K562 (cell line): Measurements from ENCODE around the gene GNRHR. TPM values are rescaled to one million over a fixed set of nuclear protein-coding genes. Genes with fewer than 3 reads are reported as not detected.
A peak's percentile ranks its signal among the peaks of the same experiment; 100 is the strongest.

Source experiments
- CHAMP1 ChIP-seq: fragments of 450-650 bp; IDR thresholded peaks from 2 replicates; pipeline ENCODE4 v1.6.1; 2016; ENCODE audit warnings: mild to moderate bottlenecking
- CREB3 ChIP-seq: fragments of 450-650 bp; conservative IDR thresholded peaks from 2 replicates; pipeline ENCODE4 v1.6.1; 2016; ENCODE audit warnings: missing genetic modification characterization, low read depth, mild to moderate bottlenecking, missing compliant biosample characterization, moderate library complexity
- EHMT2 ChIP-seq: fragments of 450-650 bp; IDR thresholded peaks from 2 replicates; pipeline ENCODE4 v1.6.1; 2018; ENCODE audit warnings: antibody characterized with exemption
- GTF2B ChIP-seq: IDR thresholded peaks from 2 replicates; pipeline ENCODE4 v1.6.1; 2011; ENCODE audit not compliant: insufficient read length; ENCODE audit errors: extremely low read depth
- ILK ChIP-seq: fragments of 450-650 bp; IDR thresholded peaks from 2 replicates; pipeline ENCODE4 v1.6.1; 2016; ENCODE audit warnings: missing genetic modification characterization, low read depth, mild to moderate bottlenecking, missing compliant biosample characterization, moderate library complexity, borderline replicate concordance
- MTA2 ChIP-seq: fragments of 450-650 bp; IDR thresholded peaks from 2 replicates; pipeline ENCODE4 v1.6.1; 2016; ENCODE audit warnings: low read depth
- PCBP1 ChIP-seq: fragments of 200-400 bp; formaldehyde crosslinking; IDR thresholded peaks from 2 replicates; pipeline ENCODE4 v1.6.1; 2018; ENCODE audit warnings: mild to moderate bottlenecking, low read depth, low read length; ENCODE audit not compliant: poor library complexity, severe bottlenecking
- PHB2 ChIP-seq: fragments of 450-650 bp; IDR thresholded peaks from 2 replicates; pipeline ENCODE4 v1.6.1; 2017; ENCODE audit warnings: low read depth
- PPARD ChIP-seq: fragments of 250-450 bp; sonication (Bioruptor Pico); IDR thresholded peaks from 2 replicates; pipeline ENCODE4 v1.8.0; 2022; ENCODE audit warnings: inconsistent platforms, mild to moderate bottlenecking, moderate library complexity
- PYGO2 ChIP-seq: fragments of 450-650 bp; IDR thresholded peaks from 2 replicates; pipeline ENCODE4 v1.6.1; 2016; ENCODE audit warnings: mild to moderate bottlenecking, missing genetic modification characterization, moderate library complexity, missing compliant biosample characterization
- RAD21 ChIP-seq, 2 experiments: fragments of 250-450 bp in 1 of 2; fragments of 450-650 bp in 1 of 2; sonication (Bioruptor Pico) in 1 of 2; formaldehyde crosslinking in 1 of 2; IDR thresholded peaks in 1 of 2; conservative IDR thresholded peaks in 1 of 2; 2 replicates each; pipeline versions ENCODE4 v1.4.0 to v1.8.0; 2020 to 2022; ENCODE audit warnings: mild to moderate bottlenecking in 2 of 2, moderate library complexity in 1 of 2
- SMARCA5 ChIP-seq: fragments of 450-650 bp; IDR thresholded peaks from 2 replicates; pipeline ENCODE4 v1.6.1; 2016
- USF2 ChIP-seq: sonication (generic); formaldehyde crosslinking; IDR thresholded peaks from 2 replicates; pipeline ENCODE4 v1.5.0; 2020; ENCODE audit warnings: missing genetic modification reagents
- ZFX ChIP-seq: sonication (generic); formaldehyde crosslinking; IDR thresholded peaks from 2 replicates; pipeline ENCODE4 v1.8.0; 2022; ENCODE audit warnings: mild to moderate bottlenecking, missing genetic modification reagents, moderate library complexity
- ZNF24 ChIP-seq: fragments of 450-650 bp; IDR thresholded peaks from 2 replicates; pipeline ENCODE4 v1.6.1; 2016
- ZNF449 ChIP-seq: fragments of 250-450 bp; sonication (Bioruptor Pico); IDR thresholded peaks from 2 replicates; pipeline ENCODE4 v1.8.0; 2022; ENCODE audit warnings: moderate library complexity, mild to moderate bottlenecking, inconsistent platforms
- ZNF507 ChIP-seq: conservative IDR thresholded peaks from 2 replicates; pipeline ENCODE4 v1.6.1; 2017; ENCODE audit warnings: missing genetic modification characterization, missing compliant biosample characterization
- ZNF592 ChIP-seq: fragments of 450-650 bp; IDR thresholded peaks from 2 replicates; pipeline ENCODE4 v1.6.1; 2017; ENCODE audit warnings: antibody characterized with exemption, mild to moderate bottlenecking
- polyA plus RNA-seq, 8 experiments: library from polyadenylated mRNA; depleted of rRNA in 4 of 8; stranded (reverse) in 5 of 8; unstranded in 3 of 8; fragments of >200 nt; fragmentation: Nextera tagmentation in 2 of 8; fragmentation: Illumina TruSeq in 1 of 8; extraction: Ambion mirVana in 2 of 8; extraction: Trizol in 1 of 8; gene quantifications; 2 replicates each; pipeline versions ENCODE4 v1.2.1 to v1.2.3, GENCODE V29; 2011 to 2014; ENCODE audit warnings: inconsistent platforms in 1 of 8, missing spikeins in 1 of 8
- total RNA-seq, 7 experiments: library from RNA; depleted of rRNA in 6 of 7; stranded (reverse); fragments of >200 nt in 6 of 7; fragmentation: Illumina TruSeq in 2 of 7; extraction: Trizol in 2 of 7; gene quantifications; 2 replicates each; pipeline versions ENCODE4 v1.2.1 to v1.2.3, GENCODE V29; 2011 to 2021; ENCODE audit warnings: low replicate concordance in 1 of 7

GNRHR gene
- total and polyA plus RNA-seq, 9 of the 15 experiments (the other 6 are each of a cell fraction or from before 2014, with no cell fraction given) = 0.06 to 0.13 TPM; not detected in 7

GRCh38 chr4:67702166-67702565 is 52.0 kb downstream of the GNRHR start (continued):
- TF ChIP-seq ZNF449 (CRISPR knock-in tag) (peak; percentile 91), ZNF592 (peak; percentile 99), CREB3 (tag) (peak; percentile 97), ZFX (CRISPR knock-in tag) (no peak), RAD21 (CRISPR knock-in tag; conservative IDR thresholded peaks at IDR 0.05 in 1 of 2, IDR thresholded peaks at IDR 0.05 in 1 of 2) (no peak), ILK (tag) (peak; percentile 75; the same call in 1 of the 2 replicates), ZNF507 (tag) (no peak), SMARCA5 (no peak), GTF2B (no peak), PYGO2 (tag) (peak; percentile 85), MTA2 (no peak), ZNF24 (no peak), USF2 (CRISPR knock-in tag) (no peak), EHMT2 (no peak), PHB2 (no peak), PPARD (0 out of 2 replicates have a peak, but pooled peaks have one; percentile 13), PCBP1 (no peak), CHAMP1 (no peak)
